C4-2B (cell line): ENCODE data around the gene IBA57.
"Not testable (repeated sequence)": the region's sequence is repeated elsewhere in the genome, so short reads cannot be mapped to it uniquely, and the experiment has no call there.

Experiments
- H3K27ac ChIP-seq: fragments of 450-650 bp; 2 replicates; pipeline ENCODE4 v1.5.1; 2017
- ZFX ChIP-seq: fragments of 450-650 bp; IDR thresholded peaks from 2 replicates; pipeline ENCODE4 v1.6.1; 2017
- TF ChIP-seq, protein P1 (sequence below): fragments of 450-650 bp; conservative IDR thresholded peaks from 2 replicates; pipeline ENCODE4 v1.5.1; 2017; ENCODE audit warnings: mild to moderate bottlenecking

IBA57 gene

DNA sequence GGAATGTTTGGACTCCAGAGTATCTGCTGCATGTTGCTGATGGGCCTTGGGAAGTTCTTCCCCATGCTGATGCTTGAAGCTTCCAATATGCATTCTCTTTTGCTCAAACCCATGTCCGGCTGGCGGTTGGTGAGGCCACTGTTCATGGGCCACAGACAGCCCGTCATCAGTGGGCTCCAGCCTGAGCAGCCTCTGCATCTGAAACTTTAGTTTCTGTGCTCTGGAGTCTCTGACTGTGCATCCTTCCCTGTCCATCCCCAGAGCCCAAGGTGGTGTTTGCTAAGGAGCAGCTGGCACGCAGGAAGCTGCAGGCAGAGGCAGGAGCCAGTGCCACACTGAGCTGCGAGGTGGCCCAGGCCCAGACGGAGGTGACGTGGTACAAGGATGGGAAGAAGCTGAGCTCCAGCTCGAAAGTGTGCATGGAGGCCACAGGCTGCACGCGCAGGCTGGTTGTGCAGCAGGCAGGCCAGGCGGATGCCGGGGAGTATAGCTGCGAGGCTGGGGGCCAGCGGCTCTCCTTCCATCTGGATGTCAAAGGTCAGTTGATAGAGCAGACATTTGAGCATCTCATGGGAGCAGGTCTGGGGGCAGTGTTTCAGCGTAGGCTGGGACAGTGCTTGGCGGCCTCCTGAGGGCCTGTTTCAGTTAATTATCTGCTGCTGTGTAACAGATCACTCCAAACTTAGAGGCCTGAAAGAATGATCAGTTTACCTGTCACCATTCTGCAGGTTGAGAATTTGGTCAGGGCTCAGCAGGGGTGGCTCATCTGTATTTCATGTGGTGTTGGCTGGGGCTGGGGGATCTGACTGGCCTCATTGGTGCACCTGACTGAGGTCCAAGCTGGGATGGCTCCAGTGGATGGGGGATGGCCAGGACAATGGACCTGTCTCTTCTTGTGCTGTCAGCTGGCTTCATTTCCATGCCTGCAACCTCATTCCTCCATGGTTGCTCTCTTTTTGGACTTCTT is 58.9 kb downstream of the IBA57 start:
- no peak overlapping the region for H3K27ac ChIP-seq
- no peak for TF ChIP-seq ZFX
- TF ChIP-seq, protein P1, sequence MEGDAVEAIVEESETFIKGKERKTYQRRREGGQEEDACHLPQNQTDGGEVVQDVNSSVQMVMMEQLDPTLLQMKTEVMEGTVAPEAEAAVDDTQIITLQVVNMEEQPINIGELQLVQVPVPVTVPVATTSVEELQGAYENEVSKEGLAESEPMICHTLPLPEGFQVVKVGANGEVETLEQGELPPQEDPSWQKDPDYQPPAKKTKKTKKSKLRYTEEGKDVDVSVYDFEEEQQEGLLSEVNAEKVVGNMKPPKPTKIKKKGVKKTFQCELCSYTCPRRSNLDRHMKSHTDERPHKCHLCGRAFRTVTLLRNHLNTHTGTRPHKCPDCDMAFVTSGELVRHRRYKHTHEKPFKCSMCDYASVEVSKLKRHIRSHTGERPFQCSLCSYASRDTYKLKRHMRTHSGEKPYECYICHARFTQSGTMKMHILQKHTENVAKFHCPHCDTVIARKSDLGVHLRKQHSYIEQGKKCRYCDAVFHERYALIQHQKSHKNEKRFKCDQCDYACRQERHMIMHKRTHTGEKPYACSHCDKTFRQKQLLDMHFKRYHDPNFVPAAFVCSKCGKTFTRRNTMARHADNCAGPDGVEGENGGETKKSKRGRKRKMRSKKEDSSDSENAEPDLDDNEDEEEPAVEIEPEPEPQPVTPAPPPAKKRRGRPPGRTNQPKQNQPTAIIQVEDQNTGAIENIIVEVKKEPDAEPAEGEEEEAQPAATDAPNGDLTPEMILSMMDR = no peak

DNA sequence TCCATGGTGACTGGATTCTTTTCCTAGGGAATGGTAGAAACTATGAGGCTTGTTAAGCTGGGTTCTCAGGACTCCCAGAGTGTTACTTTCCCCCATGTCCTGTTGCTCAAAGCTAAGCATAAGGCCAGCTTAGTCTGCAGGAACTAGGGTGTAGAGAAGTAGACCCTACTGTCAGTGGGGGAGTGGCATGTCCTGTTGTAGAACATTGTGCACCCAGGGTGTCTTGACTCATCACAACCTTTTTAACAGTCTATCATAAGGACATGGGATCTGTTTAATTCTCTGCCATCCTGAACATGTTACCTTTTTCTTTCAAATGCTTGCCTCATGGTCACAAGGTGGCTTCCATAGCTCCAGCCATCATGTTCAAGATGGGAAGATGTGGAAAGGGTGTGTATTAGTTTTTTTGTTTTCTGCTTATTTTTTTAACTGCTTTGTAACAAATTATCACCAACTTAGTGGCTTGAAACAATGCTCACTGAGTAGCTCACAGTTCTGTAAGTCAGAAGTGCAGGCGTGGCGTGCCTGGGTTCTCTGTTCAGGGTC is 59.6 kb downstream of the IBA57 start:
- no peak overlapping the region for H3K27ac ChIP-seq
- TF ChIP-seq ZFX = no peak
- TF ChIP-seq, protein P1 = no peak

DNA sequence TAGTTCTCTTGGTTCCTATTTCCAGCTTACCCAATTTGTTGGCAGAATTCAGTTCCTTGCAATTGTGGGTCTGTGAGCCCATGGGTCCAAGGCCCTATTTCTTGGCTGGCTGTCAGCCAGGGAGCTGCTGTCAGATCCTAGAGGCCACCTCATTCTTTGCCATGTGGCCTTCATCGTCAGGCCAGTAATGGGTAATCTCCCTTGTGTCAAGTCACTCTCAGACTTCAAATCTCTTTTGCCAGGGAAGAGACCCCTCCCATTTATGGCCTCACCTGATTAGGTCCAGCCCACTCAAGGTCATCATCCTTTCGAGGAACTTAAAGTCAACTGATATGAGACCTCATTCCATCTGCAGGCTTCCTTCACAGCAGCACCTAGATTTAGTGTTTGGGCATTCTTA is 60.1 kb downstream of the IBA57 start:
- H3K27ac ChIP-seq = no peak overlapping the region
- TF ChIP-seq ZFX = no peak
- TF ChIP-seq, protein P1 = no peak

DNA sequence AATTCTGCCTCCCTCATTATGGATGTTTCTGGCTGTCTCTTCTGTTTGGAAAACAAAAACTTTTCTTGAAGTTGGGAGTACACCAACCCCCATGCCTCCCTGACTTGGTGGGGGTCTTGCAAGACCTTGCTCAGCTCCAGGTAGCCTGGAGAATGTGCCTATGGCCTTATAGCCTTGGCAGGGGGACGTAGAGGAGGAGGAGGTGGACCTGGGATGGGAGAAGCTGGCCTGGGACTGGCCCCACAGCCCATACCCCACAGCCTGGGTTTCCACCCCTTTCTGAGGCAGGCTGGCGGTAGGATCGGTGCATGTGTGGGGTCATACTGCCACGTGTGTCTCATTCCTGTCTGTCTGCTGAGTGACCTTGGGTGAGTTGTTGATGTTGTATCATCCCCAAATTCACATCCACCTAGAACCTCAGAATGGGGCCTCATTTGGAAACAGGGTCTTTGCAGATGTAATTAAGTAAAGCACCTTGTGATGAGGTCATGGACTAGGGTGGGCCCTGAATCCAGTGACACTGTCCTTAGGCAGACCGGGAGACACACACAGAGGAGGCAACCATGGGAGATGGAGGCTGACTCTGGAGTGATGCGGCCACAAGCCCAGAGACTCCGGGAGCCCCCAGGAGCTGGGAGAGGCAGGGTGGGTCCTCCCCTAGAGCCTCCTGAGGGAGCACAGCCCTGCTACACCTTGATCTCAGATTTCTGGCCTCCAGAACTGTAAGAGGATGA is 60.7 kb downstream of the IBA57 start:
- TF ChIP-seq, protein P1 = no peak
- TF ChIP-seq ZFX = no peak
- no peak overlapping the region for H3K27ac ChIP-seq

DNA sequence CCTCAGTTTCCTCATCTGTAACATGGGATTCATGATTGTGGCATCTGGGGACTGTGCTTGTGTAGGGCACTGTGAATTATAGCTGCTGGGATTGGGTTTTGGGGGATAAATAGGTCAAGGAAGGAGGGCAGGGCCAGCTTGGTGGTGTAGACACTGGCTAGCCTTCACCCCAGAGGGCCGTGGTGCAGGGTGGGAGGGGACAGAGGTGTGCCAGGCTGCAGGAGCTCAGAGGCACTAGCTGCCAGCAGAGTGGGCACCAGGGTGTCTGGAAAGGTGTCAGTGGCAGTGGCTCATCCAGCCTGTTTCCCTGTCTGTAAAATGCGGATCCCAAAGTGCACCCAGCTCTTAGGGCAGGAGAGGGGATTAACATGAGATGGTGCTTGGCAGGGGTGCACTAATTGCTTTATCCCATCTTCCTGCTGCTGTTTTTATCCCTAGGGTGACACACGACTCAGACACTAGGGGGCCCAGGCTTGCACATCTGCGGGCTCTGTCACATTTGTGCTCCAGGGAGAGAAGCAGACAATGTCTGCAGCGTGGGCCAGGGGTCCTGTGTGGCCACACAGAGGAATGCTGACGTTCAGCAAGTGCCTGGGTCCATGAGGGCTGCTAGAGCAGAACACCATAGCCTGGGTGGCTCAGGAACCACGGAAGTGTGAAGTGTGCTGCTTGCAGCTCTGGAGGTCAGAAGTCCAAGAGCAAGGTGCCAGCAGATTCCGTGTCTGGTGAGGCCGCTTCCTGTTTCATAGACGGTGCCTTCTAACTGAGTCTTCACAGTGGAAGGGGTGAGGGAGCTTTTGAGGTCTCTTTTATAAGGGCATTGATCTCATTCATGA is 61.6 kb downstream of the IBA57 start:
- no peak for TF ChIP-seq ZFX
- TF ChIP-seq, protein P1 = no peak; the same call in 1 of the 2 replicates
- H3K27ac ChIP-seq = no peak overlapping the region

DNA sequence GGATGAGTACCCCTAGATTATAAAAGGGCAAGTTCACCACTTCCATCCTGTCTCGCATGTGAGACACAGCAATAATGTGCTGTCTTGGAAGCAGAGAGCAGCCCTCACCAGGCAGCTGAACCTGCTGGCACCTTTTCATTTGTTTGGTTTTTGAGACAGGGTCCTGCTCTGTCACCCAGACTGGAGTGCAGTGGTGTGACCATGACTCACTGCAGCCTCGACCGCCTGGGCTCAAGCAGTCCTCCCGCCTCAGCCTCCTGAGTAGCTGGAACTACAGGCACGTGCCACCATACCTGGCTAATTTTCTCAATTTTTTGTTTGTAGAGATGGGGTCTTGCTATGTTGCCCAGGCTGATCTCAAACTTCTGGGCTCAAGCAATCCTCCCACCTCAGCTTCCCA is 62.5 kb downstream of the IBA57 start:
- not testable (repeated sequence) for H3K27ac ChIP-seq

DNA sequence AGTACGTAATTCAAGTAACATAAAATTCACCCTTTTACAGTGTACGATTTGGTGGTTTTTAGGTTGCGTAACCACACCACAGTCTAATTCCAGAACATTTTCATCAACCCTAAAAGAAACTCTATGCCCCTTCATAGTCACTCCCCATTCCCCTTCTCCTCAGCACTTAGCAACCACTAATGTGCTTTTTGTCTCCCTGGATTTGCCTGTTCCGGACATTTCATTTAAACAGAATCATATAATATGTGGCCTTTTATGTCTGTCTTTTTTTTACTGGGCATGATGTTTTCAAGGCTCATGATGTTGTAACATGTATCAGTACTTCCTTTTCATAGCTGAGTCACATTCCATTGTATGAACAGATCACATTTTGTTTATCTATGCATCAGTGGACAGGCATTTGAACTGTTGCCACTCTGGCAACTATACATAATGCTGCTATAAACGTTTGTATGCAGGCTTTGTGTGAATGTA is 63.0 kb downstream of the IBA57 start:
- no peak overlapping the region for H3K27ac ChIP-seq
- TF ChIP-seq ZFX = no peak
- TF ChIP-seq, protein P1 = no peak
